ENCODE measurements around the gene XYLT1. TPM values are rescaled to one million over a fixed set of nuclear protein-coding genes. Genes with fewer than 3 reads are reported as not detected.

Gene XYLT1
- total RNA-seq, 1 experiment from 2014 or later, result not detected

GRCh38 chr16:17149904-17150483, 320.8 kb downstream of the XYLT1 start:
- POLR2A ChIA-PET (ENCODE audit: unreplicated experiment), result no interaction called here
- DNase-seq, result no peak
- H4K20me1 ChIP-seq (ENCODE audit: low read length), result no peaks in the 10 kb centered on the region
- H3K79me2 ChIP-seq (ENCODE audit: low read length), result no peaks in the 10 kb centered on the region
- no peaks in the 10 kb centered on the region for H3K36me3 ChIP-seq (ENCODE audit: low read depth, low read length)
- H3K4me1 ChIP-seq (ENCODE audit: insufficient read depth, low read length), result no peaks in the 10 kb centered on the region
- H3K4me2 ChIP-seq (ENCODE audit: low read length), result no peak overlapping the region
- no peaks in the 10 kb centered on the region for H3F3A ChIP-seq (ENCODE audit: low read length, unreplicated experiment)
- no peak overlapping the region for H3K9ac ChIP-seq (ENCODE audit: low read length)
- TF ChIP-seq EZH2phosphoT487 (IDR thresholded peaks at IDR 0.05; ENCODE audit: borderline replicate concordance, low read length), result no peak
- TF ChIP-seq CTCF (conservative IDR thresholded peaks at IDR 0.05; ENCODE audit: low read depth, low read length), result no peak
- TF ChIP-seq EZH2 (IDR thresholded peaks at IDR 0.05; ENCODE audit: low read length, unreplicated experiment), result no peak
- no peaks in the 10 kb centered on the region for H3K9me3 ChIP-seq (ENCODE audit: low read length)
- no peak overlapping the region for H3K27ac ChIP-seq (ENCODE audit: low read length)
- no TSS peak for BruUV-seq (replicated peaks)
- no peaks in the 10 kb centered on the region for H3K9me2 ChIP-seq (replicated peaks; ENCODE audit: low read length)
- H3K27me3 ChIP-seq (ENCODE audit: low read length), result no peaks in the 10 kb centered on the region
- intact Hi-C loops (cut with micrococcal nuclease), result no loop called here
- CTCF ChIA-PET, result no interaction called here
- no peak overlapping the region for H2AFZ ChIP-seq (ENCODE audit: low read length)
- no peak for ATAC-seq
- no peak overlapping the region for H3K4me3 ChIP-seq (ENCODE audit: low read length)

GRCh38 chr16:17147942-17148341, 322.8 kb downstream of the XYLT1 start:
- POLR2A ChIA-PET (ENCODE audit: unreplicated experiment), result no interaction called here
- Histone ChIP-seq H4K20me1 (ENCODE audit: low read length) (no peaks in the 10 kb centered on the region), H3K4me3 (ENCODE audit: low read length) (no peak overlapping the region), H3K9me2 (replicated peaks; ENCODE audit: low read length) (no peaks in the 10 kb centered on the region), H3K4me2 (ENCODE audit: low read length) (no peak overlapping the region), H3K27ac (ENCODE audit: low read length) (no peak overlapping the region), H3K79me2 (ENCODE audit: low read length) (no peaks in the 10 kb centered on the region), H2AFZ (ENCODE audit: low read length) (no peak overlapping the region), H3K4me1 (ENCODE audit: insufficient read depth, low read length) (no peaks in the 10 kb centered on the region), H3F3A (ENCODE audit: low read length, unreplicated experiment) (no peaks in the 10 kb centered on the region), H3K27me3 (ENCODE audit: low read length) (no peaks in the 10 kb centered on the region), H3K9ac (ENCODE audit: low read length) (no peak overlapping the region), H3K36me3 (ENCODE audit: low read depth, low read length) (no peaks in the 10 kb centered on the region), H3K9me3 (ENCODE audit: low read length) (no peaks in the 10 kb centered on the region)
- ATAC-seq (no peak), DNase-seq (no peak)
- BruUV-seq (replicated peaks), result no TSS peak
- intact Hi-C loops (cut with micrococcal nuclease), result no loop called here
- CTCF ChIA-PET, result no interaction called here
- TF ChIP-seq EZH2 (IDR thresholded peaks at IDR 0.05; ENCODE audit: low read length, unreplicated experiment) (no peak), EZH2phosphoT487 (IDR thresholded peaks at IDR 0.05; ENCODE audit: borderline replicate concordance, low read length) (no peak), CTCF (conservative IDR thresholded peaks at IDR 0.05; ENCODE audit: low read depth, low read length) (no peak)

GRCh38 chr16:17145029-17145428, 325.7 kb downstream of the XYLT1 start:
- no peaks in the 10 kb centered on the region for H3K79me2 ChIP-seq (ENCODE audit: low read length)
- BruUV-seq (replicated peaks), result no TSS peak
- no peaks in the 10 kb centered on the region for H3K27me3 ChIP-seq (ENCODE audit: low read length)
- no peak overlapping the region for H3K9ac ChIP-seq (ENCODE audit: low read length)
- H3K36me3 ChIP-seq (ENCODE audit: low read depth, low read length), result no peaks in the 10 kb centered on the region
- TF ChIP-seq EZH2phosphoT487 (IDR thresholded peaks at IDR 0.05; ENCODE audit: borderline replicate concordance, low read length) (no peak), EZH2 (IDR thresholded peaks at IDR 0.05; ENCODE audit: low read length, unreplicated experiment) (no peak), CTCF (conservative IDR thresholded peaks at IDR 0.05; ENCODE audit: low read depth, low read length) (no peak)
- H3K4me2 ChIP-seq (ENCODE audit: low read length), result no peak overlapping the region
- no peaks in the 10 kb centered on the region for H4K20me1 ChIP-seq (ENCODE audit: low read length)
- no peaks in the 10 kb centered on the region for H3F3A ChIP-seq (ENCODE audit: low read length, unreplicated experiment)
- no peaks in the 10 kb centered on the region for H3K9me3 ChIP-seq (ENCODE audit: low read length)
- POLR2A ChIA-PET (ENCODE audit: unreplicated experiment), result no interaction called here
- intact Hi-C loops (cut with micrococcal nuclease), result no loop called here
- no peak overlapping the region for H3K4me3 ChIP-seq (ENCODE audit: low read length)
- H3K9me2 ChIP-seq (replicated peaks; ENCODE audit: low read length), result no peaks in the 10 kb centered on the region
- no peak overlapping the region for H2AFZ ChIP-seq (ENCODE audit: low read length)
- H3K27ac ChIP-seq (ENCODE audit: low read length), result no peak overlapping the region
- DNase-seq (no peak), ATAC-seq (no peak)
- no peaks in the 10 kb centered on the region for H3K4me1 ChIP-seq (ENCODE audit: insufficient read depth, low read length)
- CTCF ChIA-PET, result no interaction called here
